CD4-positive, alpha-beta memory T cell (primary cell): Measurements from ENCODE around the gene PSD. TPM values are rescaled to one million over a fixed set of nuclear protein-coding genes. Genes with fewer than 3 reads are reported as not detected.

Experiments
- CTCF ChIA-PET: fragments of 350-600 bp; sonication (Branson Sonifier 250); formaldehyde crosslinking; loops from one replicate; lab custom pipeline; 2021; ENCODE audit warnings: inconsistent platforms; ENCODE audit not compliant: partially characterized antibody; lab: Charles Lee
- POLR2A ChIA-PET: fragments of 350-600 bp; sonication (Branson Sonifier 250); formaldehyde crosslinking; loops from one replicate; lab custom pipeline; 2021; ENCODE audit not compliant: partially characterized antibody; lab: Charles Lee
- DNase-seq, 5 donors: peaks; one replicate each; pipeline versions ENCODE4 v3.0.0 to v3.0.0-alpha.2; 2020 to 2022; ENCODE audit warnings: mixed read lengths in 1 of 5
- H3K27ac ChIP-seq: one replicate; pipeline ENCODE4 v1.7.0; 2013; ENCODE audit warnings: low read depth, low read length
- H3K27me3 ChIP-seq: 2 replicates; pipeline ENCODE4 v1.7.0; 2013; ENCODE audit warnings: mild to moderate bottlenecking, low read length, moderate library complexity; ENCODE audit not compliant: insufficient read depth
- H3K36me3 ChIP-seq: 2 replicates; pipeline ENCODE4 v1.7.0; 2013; ENCODE audit warnings: mild to moderate bottlenecking, low read length, moderate library complexity; ENCODE audit not compliant: insufficient read depth
- H3K4me1 ChIP-seq: 2 replicates; pipeline ENCODE4 v1.7.0; 2013; ENCODE audit warnings: mild to moderate bottlenecking, low read length, moderate library complexity; ENCODE audit not compliant: insufficient read depth
- H3K4me3 ChIP-seq, 2 donors: one replicate each; pipeline ENCODE4 v1.7.0; 2013; ENCODE audit warnings: low read length in 2 of 2, mild to moderate bottlenecking in 1 of 2
- H3K9me3 ChIP-seq, 2 donors: one replicate each; pipeline ENCODE4 v1.7.0; 2013; ENCODE audit warnings: low read length in 2 of 2, control low read depth in 1 of 2; ENCODE audit not compliant: control insufficient read depth in 1 of 2
- H3K27ac Mint-ChIP-seq, 7 donors: one replicate each; pipeline ENCODE4 v1.8.0; 2020 to 2021; ENCODE audit warnings: mixed read lengths in 7 of 7, mild to moderate bottlenecking in 6 of 7, inconsistent platforms in 3 of 7, moderate library complexity in 3 of 7
- H3K27me3 Mint-ChIP-seq, 2 donors: one replicate each; pipeline ENCODE4 v1.8.0; 2020 to 2021; ENCODE audit warnings: mixed read lengths in 2 of 2
- H3K36me3 Mint-ChIP-seq, 2 donors: one replicate each; pipeline ENCODE4 v1.8.0; 2020 to 2021; ENCODE audit warnings: mixed read lengths in 2 of 2, inconsistent platforms in 1 of 2, mild to moderate bottlenecking in 1 of 2
- H3K4me1 Mint-ChIP-seq, 4 donors: one replicate each; pipeline ENCODE4 v1.8.0; 2020 to 2021; ENCODE audit warnings: mixed read lengths in 4 of 4, mild to moderate bottlenecking in 1 of 4
- H3K4me3 Mint-ChIP-seq, 8 donors: one replicate each; pipeline ENCODE4 v1.8.0; 2020 to 2021; ENCODE audit warnings: mixed read lengths in 8 of 8, mild to moderate bottlenecking in 7 of 8, moderate library complexity in 6 of 8, inconsistent platforms in 3 of 8
- H3K9me3 Mint-ChIP-seq, 8 donors: one replicate each; pipeline ENCODE4 v1.8.0; 2020 to 2021; ENCODE audit warnings: mixed read lengths in 8 of 8, mild to moderate bottlenecking in 5 of 8, inconsistent platforms in 3 of 8, moderate library complexity in 1 of 8
- intact Hi-C: fragments of 100-400 bp; cut with micrococcal nuclease; formaldehyde crosslinking; loops from one replicate; pipeline ENCODE4 v1.15.1; 2023
- polyA plus RNA-seq, 2 donors: library from polyadenylated mRNA; unstranded; fragments of 300-500 nt; fragmentation: Illumina TruSeq; gene quantifications; one replicate each; pipeline ENCODE4 v1.2.3, GENCODE V29; 2021
- total RNA-seq, 2 experiments: library from RNA; stranded (reverse); gene quantifications; one replicate each; pipeline ENCODE4 v1.2.3, GENCODE V29; 2021

PSD gene
- total and polyA plus RNA-seq, 4 experiments from 2014 or later, result 2.1 to 5.4 (median 3.8) TPM

- peaks cover 16 to 32% of the 10 kb centered on the region in 2 donors for H3K27me3 Mint-ChIP-seq
- H3K4me1 Mint-ChIP-seq, result peaks cover 15 to 63% (median 22%) of the 10 kb centered on the region in 4 donors
- H3K36me3 Mint-ChIP-seq, result peaks cover 0 to 14% of the 10 kb centered on the region in 2 donors
- CTCF ChIA-PET, result no interaction called here
- H3K9me3 Mint-ChIP-seq, result peaks cover 0 to 1% (median 0%) of the 10 kb centered on the region in 8 donors
- Histone ChIP-seq H3K27me3 (peaks cover 11% of the 10 kb centered on the region), H3K9me3 (no peaks in the 10 kb centered on the region), H3K4me3 (peak overlapping the region in 1 of 2 donors; percentile 43), H3K36me3 (no peaks in the 10 kb centered on the region), H3K4me1 (peaks cover 27% of the 10 kb centered on the region), H3K27ac (no peak overlapping the region)
- POLR2A ChIA-PET, result no interaction called here
- DNase-seq, result peak in 1 of 5 donors; percentile 64
- peak overlapping the region; percentile 14 to 95 (median 81) for H3K27ac Mint-ChIP-seq
- peak overlapping the region; percentile 45 to 83 (median 74) for H3K4me3 Mint-ChIP-seq
- intact Hi-C loops, result no loop called here
Measured at GRCh38 chr10:102408131-102408727, 10.4 kb downstream of the PSD start.

GRCh38 chr10:102407425-102408130, 11.0 kb downstream of the PSD start:
- CTCF ChIA-PET, result no interaction called here
- H3K4me3 ChIP-seq, result no peak overlapping the region
- peaks cover 21% of the 10 kb centered on the region for H3K4me1 ChIP-seq
- POLR2A ChIA-PET, result interaction anchor here (5.5 kb wide), 1 partner anchor 13 kb away, joined by 30 read pairs; the partner anchor contains the start of gene NFKB2
- peaks cover 0 to under 1% (median 0%) of the 10 kb centered on the region in 8 donors for H3K9me3 Mint-ChIP-seq
- peaks cover 15 to 57% (median 21%) of the 10 kb centered on the region in 4 donors for H3K4me1 Mint-ChIP-seq
- H3K27ac ChIP-seq, result no peak overlapping the region
- peaks cover 16 to 30% of the 10 kb centered on the region in 2 donors for H3K27me3 Mint-ChIP-seq
- H3K9me3 ChIP-seq, result no peaks in the 10 kb centered on the region
- peaks cover 11% of the 10 kb centered on the region for H3K27me3 ChIP-seq
- H3K27ac Mint-ChIP-seq, result peak overlapping the region in 5 of 7 donors; percentile 17 to 95 (median 27)
- H3K36me3 ChIP-seq, result no peaks in the 10 kb centered on the region
- peaks cover 0 to 14% of the 10 kb centered on the region in 2 donors for H3K36me3 Mint-ChIP-seq
- peak overlapping the region in 7 of 8 donors; percentile 14 to 83 (median 58) for H3K4me3 Mint-ChIP-seq
- peak in 1 of 5 donors; percentile 40 for DNase-seq
- intact Hi-C loops, result no loop called here

- CTCF ChIA-PET, result no interaction called here
- no peak overlapping the region for H3K4me3 ChIP-seq
- peaks cover 11% of the 10 kb centered on the region for H3K27me3 ChIP-seq
- peaks cover 15 to 30% of the 10 kb centered on the region in 2 donors for H3K27me3 Mint-ChIP-seq
- no peaks in the 10 kb centered on the region for H3K9me3 Mint-ChIP-seq
- peaks cover 15 to 63% (median 21%) of the 10 kb centered on the region in 4 donors for H3K4me1 Mint-ChIP-seq
- peak in 1 of 5 donors; percentile 36 for DNase-seq
- POLR2A ChIA-PET, result interaction anchor here (5.5 kb wide), 1 partner anchor 12 kb away, joined by 30 read pairs; the partner anchor contains the start of gene NFKB2
- H3K27ac ChIP-seq, result no peak overlapping the region
- peaks cover 0 to 19% of the 10 kb centered on the region in 2 donors for H3K36me3 Mint-ChIP-seq
- H3K36me3 ChIP-seq, result peaks cover 4% of the 10 kb centered on the region
- intact Hi-C loops, result no loop called here
- H3K9me3 ChIP-seq, result no peaks in the 10 kb centered on the region
- peaks cover 20% of the 10 kb centered on the region for H3K4me1 ChIP-seq
- H3K4me3 Mint-ChIP-seq, result peak overlapping the region in 3 of 8 donors; percentile 25 to 62 (median 33)
- peak overlapping the region in 2 of 7 donors; percentile 78 to 95 for H3K27ac Mint-ChIP-seq
Measured at GRCh38 chr10:102406815-102407214, 11.8 kb downstream of the PSD start.

DNA sequence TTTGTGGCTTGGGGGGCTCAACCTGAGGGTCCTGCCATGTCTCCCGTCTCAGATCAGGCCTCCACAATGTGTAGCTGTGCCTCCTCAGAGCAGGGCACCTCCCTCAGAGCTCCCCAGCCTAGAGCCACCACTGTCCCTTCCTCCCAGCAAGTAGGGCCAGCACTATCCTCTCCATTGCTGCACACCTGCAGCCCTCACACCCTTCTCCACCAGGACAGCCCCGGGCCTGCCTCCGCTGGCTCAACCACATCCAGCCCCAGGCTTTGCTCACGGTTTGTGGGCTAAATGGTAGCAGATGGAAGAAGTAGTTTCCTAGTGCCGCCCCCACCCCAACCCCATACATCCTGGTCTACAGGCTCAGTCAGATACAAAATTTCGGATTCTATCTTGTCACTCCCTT, 13.0 kb downstream of the PSD start:
- H3K27ac ChIP-seq, result no peak overlapping the region
- peaks cover 11 to 53% (median 18%) of the 10 kb centered on the region in 4 donors for H3K4me1 Mint-ChIP-seq
- peaks cover 9 to 21% of the 10 kb centered on the region in 2 donors for H3K27me3 Mint-ChIP-seq
- no peaks in the 10 kb centered on the region for H3K9me3 ChIP-seq
- H3K36me3 Mint-ChIP-seq, result peaks cover 0 to 21% of the 10 kb centered on the region in 2 donors
- H3K27me3 ChIP-seq, result peaks cover 11% of the 10 kb centered on the region
- peak overlapping the region in 4 of 7 donors; percentile 36 to 95 (median 51) for H3K27ac Mint-ChIP-seq
- H3K4me3 Mint-ChIP-seq, result peak overlapping the region in 4 of 8 donors; percentile 17 to 57 (median 32)
- H3K36me3 ChIP-seq, result peaks cover 15% of the 10 kb centered on the region
- intact Hi-C loops, result no loop called here
- H3K9me3 Mint-ChIP-seq, result no peaks in the 10 kb centered on the region
- peak in 1 of 5 donors; percentile 36 for DNase-seq
- peaks cover 16% of the 10 kb centered on the region for H3K4me1 ChIP-seq
- no peak overlapping the region for H3K4me3 ChIP-seq
- CTCF ChIA-PET, result interaction anchor here (1.6 to 3.9 kb wide), 2 partner anchors 12 to 18 kb away, joined by 6 to 28 read pairs; partner anchors contain the start of gene NFKB2
- POLR2A ChIA-PET, result interaction anchor here (1.2 to 5.5 kb wide), 3 partner anchors 11 to 27 kb away, joined by 4 to 30 read pairs (median 4); partner anchors contain the start of genes CUEDC2, FBXL15 and NFKB2

DNA sequence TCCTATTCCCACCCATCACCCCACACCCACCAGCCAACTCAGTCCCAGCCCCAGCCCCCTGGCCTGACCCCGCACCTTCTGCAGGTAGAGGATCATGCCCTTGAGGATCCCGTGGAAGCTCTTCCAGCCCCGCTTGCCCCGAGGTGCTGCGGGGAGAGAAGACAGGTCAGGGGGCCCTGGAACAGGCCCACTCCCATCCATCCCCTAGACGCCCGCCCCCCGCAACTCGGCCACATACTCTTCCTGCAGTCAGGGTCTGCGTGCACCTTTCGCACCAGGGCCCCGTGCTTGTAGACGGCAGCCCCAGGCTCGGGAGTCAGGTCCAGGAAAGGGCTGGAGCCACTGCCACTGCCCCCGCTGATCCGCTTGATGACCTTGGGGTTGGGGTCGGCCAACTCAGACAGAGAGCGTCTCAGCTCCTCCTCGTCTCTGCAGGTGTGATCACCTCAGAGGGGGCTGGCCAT, 13.4 kb downstream of the PSD start:
- peaks cover 11 to 57% (median 19%) of the 10 kb centered on the region in 4 donors for H3K4me1 Mint-ChIP-seq
- ChIA-PET POLR2A (interaction anchor here (0.7 to 5.5 kb wide), 6 partner anchors 10 to 27 kb away, joined by 3 to 30 read pairs (median 4); partner anchors contain the start of genes CUEDC2, FBXL15 and NFKB2), CTCF (interaction anchor here (1.6 to 3.9 kb wide), 2 partner anchors 11 to 17 kb away, joined by 6 to 28 read pairs; partner anchors contain the start of gene NFKB2)
- no peaks in the 10 kb centered on the region for H3K9me3 Mint-ChIP-seq
- peak overlapping the region in 3 of 7 donors; percentile 42 to 95 (median 57) for H3K27ac Mint-ChIP-seq
- intact Hi-C loops, result no loop called here
- H3K27me3 ChIP-seq, result peaks cover 8% of the 10 kb centered on the region
- H3K36me3 ChIP-seq, result peaks cover 20% of the 10 kb centered on the region
- peak overlapping the region in 2 of 8 donors; percentile 35 to 57 for H3K4me3 Mint-ChIP-seq
- DNase-seq, result peak in 1 of 5 donors; percentile 38
- no peaks in the 10 kb centered on the region for H3K9me3 ChIP-seq
- H3K4me1 ChIP-seq, result peaks cover 16% of the 10 kb centered on the region
- no peak overlapping the region for H3K4me3 ChIP-seq
- H3K36me3 Mint-ChIP-seq, result peaks cover 0 to 24% of the 10 kb centered on the region in 2 donors
- H3K27me3 Mint-ChIP-seq, result peaks cover 8 to 20% of the 10 kb centered on the region in 2 donors
- H3K27ac ChIP-seq, result no peak overlapping the region

DNA sequence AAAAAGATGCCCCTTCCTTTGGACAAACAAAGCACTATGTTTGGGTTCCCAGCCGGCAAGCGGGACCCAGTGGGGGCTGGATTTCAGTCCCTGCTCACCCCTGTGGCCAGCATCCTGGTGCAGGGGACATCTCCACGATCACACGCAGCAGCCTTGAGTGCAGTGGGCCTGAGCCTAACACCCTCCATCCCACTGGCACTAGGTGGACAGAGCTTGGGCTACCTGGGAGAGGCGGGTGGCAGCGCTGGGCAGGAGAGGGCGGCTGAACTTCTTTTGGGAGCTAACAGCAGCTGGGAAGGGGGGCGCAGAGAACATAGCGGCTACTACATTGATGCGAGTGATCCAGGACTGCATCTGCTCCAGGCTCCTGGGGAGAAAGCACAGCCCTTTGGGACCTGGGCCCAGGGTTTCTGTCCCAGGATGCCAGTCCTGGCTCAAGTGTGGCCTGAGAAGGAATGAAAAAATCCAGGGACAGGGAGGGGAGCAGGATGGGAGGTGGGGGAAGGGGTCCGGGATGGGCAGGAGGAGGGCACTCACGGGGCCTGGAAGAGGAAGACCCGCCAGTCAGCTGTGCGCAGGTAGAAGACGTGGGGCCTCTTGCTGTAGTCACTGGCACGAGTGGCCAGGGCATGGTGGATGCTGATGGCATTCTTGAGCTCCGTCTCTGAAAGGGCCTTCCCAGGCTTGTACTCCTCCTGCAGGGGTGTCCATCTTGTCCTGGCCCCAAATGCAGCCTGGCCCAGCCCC, 14.1 kb downstream of the PSD start:
- H3K36me3 ChIP-seq, result peaks cover 21% of the 10 kb centered on the region
- peak in 1 of 5 donors; percentile 38 for DNase-seq
- peaks cover 2% of the 10 kb centered on the region for H3K27me3 ChIP-seq
- ChIA-PET CTCF (interaction anchor here (1.0 to 3.9 kb wide), 8 partner anchors 8 to 177 kb away, joined by 3 to 28 read pairs (median 4); partner anchors contain the start of gene NFKB2), POLR2A (interaction anchor here (0.7 to 5.5 kb wide), 7 partner anchors 9 to 57 kb away, joined by 3 to 30 read pairs (median 4); partner anchors contain the start of genes CUEDC2, FBXL15 and NFKB2)
- H3K27ac ChIP-seq, result no peak overlapping the region
- no peak overlapping the region for H3K4me3 Mint-ChIP-seq
- peaks cover 2 to 14% of the 10 kb centered on the region in 2 donors for H3K27me3 Mint-ChIP-seq
- H3K9me3 ChIP-seq, result no peaks in the 10 kb centered on the region
- H3K9me3 Mint-ChIP-seq, result no peaks in the 10 kb centered on the region
- H3K4me1 ChIP-seq, result peaks cover 16% of the 10 kb centered on the region
- no peak overlapping the region for H3K4me3 ChIP-seq
- H3K27ac Mint-ChIP-seq, result peak overlapping the region in 5 of 7 donors; percentile 4 to 95 (median 42)
- peaks cover 9 to 57% (median 17%) of the 10 kb centered on the region in 4 donors for H3K4me1 Mint-ChIP-seq
- intact Hi-C loops, result no loop called here
- H3K36me3 Mint-ChIP-seq, result peaks cover 0 to 25% of the 10 kb centered on the region in 2 donors
